Stimulated activated CD4-positive, alpha-beta T cell treated with anti-CD3 and anti-CD28 coated beads, Interleukin-2, amount 100 ng/mL, for 24 hours (primary cell): ENCODE measurements around the gene FOXK1.

Source experiments
- DNase-seq, 2 donors: peaks; one replicate each; pipeline ENCODE4 v3.0.0-alpha.2; 2020

The FOXK1 gene

DNA sequence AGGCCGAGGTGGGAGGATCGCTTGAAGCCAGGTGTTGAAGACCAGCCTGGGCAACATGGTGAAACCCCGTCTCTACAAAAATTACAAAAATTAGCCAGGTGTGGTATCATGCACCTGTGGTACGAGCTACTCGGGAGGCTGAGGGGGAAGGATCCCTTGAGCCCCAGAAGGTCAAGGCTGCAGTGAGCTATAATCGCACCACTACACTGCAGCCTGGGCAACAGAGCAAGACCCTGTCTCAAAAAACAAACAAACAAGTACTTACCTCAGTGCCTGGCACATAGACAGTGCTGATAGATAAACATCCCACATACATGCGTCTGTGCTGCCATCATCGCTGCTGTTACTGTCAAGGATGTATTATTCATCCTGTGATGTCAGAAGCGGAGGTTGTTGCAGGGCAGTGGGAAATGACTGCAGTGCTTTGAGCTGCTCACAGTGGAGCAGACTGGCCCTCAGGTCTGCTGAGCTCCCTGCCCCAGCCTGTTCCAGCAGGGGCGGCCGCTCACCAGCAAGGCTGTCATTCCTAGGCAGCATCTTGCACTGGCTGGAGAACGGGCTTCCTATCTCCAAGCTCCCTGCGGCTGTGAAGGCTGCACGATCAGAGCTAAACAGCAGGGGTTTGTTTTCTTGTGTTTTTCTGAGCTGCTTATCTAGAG lies 18.6 kb downstream of the FOXK1 start:
- no peak for DNase-seq

DNA sequence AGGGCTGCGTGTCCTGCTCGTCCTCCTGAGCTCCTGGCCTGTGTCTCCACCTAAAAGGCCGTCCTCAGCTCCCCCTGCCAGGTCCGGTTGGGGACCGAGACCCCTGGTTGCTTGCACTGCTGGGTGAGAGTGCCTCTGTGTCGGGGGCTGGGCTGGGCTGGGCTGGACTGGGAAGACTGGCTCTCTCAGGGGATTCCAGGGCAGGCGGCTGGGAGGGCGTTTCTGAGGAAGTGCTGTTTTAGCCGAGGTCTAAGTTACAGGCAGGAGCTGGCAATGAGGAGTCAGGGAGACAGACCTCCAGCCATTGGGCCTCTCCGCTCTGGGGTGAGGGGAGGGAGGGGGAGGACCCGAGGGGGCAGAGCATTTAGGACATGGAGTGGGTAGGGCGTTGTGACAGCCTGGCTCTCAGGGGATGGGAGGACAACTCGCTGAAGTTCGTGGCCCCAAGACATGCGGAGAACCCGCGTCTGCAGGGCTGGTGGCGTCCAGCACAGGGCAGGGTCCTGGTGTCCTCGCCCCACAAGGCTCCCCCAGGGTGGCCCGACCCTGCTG lies 20.9 kb downstream of the FOXK1 start:
- no peak for DNase-seq

DNA sequence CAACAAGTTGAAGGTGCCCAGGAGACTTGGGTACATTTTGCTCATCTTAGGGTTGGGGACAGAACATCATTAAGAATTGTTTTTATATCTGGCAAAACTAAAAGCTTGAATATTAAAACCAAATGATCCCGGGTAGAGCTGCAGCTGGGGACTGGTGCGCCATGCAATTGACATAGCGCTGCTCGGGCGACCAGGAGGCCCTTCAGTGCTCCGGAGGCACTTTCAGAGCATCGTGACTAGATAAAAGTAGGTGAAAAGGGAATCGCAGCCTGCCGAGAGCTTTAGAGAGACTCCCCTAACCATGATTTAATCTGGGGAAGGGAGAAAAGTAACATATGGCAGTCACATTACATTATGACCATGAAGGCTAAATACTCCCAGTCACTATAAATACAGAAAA lies 21.4 kb downstream of the FOXK1 start:
- DNase-seq = no peak

DNA sequence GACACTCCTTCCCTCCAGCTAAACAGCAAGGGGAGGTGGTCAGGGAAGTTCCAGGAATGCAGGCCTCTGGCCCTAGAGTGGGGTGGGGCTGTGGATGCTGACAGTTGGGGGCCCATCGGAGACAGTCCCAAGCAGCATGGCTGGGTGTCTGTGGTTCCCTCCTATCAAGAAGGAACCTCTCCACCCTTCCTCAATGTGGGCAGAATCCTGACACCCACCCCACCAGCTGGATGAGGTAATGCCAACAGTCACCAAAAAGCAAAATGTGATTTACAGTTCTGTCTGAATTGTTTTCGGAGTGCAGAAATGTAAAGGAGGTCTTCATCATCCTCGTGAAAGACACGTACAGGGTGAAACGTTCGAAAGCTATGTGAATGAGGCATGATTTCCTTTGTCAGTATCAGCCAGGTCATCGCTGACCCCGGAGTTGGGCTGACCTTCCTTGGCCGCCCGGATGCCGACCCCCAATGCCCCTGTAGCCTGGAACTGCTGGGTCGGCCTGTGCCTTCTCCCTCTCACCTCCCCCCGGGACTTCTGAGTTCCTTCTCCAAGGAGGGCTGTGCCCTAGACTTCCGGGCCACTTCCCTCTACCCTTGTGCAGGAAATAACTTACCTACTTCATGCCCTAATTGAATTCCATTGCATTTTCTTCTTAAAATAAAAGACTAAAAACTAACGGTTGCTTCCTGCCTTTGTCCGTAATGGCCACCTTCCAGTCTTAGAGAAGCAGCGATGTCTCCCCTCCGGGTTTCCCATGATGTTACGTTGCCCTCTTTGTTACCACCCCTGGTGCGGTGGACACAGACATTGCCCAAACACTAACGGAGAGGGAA lies 24.5 kb downstream of the FOXK1 start:
- DNase-seq = no peak

DNA sequence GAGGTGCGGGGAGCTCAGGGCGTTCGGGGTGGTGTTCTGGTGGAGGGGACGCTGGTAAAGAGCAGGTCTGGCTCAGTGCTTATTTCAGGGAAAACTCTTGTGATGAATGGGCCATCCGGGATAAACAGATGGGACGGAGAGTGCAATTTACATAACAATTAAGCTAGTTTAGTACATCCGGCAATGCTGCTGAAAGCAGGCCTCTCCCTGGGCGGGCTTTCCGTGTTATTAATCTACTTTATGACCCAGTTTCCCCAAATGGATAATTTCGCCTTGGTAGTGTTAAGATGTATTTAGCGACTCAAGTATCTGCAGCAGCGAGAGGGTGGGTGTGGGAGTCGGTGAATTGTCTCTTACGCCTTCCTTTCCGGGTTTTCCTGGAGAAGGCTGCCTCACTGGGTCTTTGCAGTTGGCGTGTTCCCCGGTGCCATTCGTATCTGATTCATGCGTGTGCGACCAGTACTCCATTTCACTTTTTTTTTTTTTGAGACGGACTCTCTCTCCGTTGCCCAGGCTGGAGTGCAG lies 25.2 kb downstream of the FOXK1 start:
- no peak for DNase-seq

DNA sequence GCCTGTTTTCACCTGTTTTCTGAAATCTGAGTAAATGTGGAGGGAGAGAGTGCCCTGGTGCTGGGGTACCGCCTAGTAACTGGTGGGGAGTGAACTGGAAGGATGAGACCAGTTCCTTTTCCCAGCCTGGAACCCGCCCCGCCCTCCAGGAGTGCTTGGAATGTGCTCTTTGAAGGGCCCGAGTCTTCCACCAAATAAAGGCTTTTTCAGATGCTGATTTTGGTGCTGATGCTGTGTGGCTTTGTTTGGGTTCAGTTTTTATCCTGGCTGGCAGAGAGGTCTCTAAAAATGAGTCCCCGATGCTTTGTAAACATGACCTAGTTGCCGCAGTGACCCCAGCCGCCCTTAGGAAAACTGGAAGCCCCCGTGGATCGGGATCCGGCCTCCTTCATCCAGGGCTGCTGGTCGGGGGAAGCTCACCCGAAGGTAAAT lies 25.9 kb downstream of the FOXK1 start:
- no peak for DNase-seq

DNA sequence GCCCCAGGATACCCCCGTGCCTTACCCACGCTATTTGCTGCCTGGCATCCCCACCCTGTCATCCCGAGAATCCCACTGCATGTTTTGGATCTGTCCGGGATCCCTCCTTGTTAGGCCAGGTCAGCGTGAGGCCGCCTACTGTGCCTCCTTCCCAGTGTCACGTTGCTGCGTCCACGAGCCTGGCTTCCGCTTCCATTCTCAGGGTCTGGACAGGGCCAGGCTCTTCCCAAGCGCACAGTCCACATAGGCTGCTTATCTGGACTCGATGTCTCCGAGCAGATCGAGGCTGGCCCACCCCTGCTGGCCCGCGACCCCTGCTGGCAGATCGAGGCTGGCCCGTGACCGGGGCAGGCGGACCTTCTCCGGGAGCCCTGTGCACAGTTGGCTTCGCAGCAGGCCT lies 27.1 kb downstream of the FOXK1 start:
- no peak for DNase-seq

DNA sequence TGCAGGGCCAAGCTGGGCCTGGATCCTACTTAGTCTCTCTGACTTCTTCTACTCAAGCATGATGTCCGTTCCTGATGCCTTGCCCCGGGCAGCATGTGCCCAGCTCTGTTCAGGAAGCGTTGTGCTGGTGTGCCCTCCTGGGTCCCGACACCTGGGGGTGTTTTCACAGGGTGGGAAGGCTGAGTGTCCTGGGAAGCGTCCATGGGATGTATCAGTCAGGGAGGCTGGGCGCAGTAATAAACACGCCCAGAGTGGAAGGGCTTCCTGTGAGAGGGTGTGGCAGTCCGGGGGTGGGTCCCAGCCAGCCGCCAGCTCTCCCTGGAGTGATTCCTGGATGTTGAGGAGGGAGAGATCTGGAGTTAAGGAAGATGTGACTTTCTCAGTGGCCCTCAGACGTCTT lies 29.0 kb downstream of the FOXK1 start:
- DNase-seq = no peak

DNA sequence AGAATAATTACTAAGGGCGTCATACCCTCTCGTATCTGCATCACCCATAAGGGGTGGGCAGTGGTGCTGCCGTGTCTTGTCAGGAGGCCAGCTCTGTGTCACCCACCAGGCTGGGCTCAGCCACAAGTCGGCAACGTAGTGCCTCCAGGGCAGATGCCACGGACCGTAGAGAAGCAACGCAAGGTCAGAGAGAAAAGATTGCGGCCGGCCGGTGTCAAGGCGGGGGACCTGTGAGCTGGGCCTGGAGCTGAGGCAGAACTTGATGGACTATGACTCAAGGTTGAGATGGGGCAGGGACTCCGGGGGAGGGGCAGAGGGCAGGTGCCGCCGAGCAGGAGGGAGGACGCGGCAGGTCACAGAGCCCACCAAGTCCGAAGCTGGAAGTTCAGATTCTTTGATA lies 29.5 kb downstream of the FOXK1 start:
- DNase-seq = no peak

DNA sequence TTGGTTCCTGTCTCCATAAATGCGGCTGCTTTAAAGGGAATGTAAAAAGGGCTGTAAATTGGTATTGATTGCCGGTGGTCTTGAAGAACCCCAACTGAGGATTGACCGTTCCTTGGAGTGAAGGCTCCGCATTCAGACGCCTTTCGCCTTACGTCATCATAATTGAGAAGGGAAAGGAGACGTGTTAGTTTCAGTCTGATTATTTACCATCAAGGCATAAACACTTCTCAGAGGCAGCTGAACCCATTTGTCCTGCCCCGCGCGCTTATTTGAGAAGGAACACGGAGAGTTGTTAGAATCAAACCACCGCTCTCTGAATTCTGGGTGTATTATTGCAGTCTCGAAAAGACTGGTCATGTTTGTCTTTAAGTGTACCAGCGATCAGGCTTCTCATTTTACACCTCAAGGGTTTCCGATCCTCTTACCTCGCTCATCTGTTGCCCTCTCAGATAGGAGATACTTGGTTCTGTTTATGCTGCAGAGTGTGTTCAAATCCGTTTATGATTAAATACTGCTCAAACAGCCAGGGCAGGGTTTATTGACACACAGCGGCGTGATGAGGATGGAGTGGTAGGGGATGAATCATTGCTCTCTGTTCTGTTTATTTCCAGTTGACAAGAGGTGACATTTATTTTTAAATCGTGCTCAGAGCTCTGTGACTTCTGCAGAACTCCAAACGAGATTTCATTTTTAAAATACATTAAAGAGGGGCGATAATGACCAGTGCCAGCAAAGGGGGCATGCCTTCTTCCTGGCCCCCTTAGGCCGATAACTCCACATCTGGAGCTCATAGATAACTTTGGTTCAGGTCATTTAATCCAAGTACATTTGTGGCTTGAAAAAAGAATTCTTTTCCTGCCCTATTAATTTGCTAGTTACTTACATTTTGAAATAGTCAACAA lies 30.4 kb downstream of the FOXK1 start:
- no peak for DNase-seq

DNA sequence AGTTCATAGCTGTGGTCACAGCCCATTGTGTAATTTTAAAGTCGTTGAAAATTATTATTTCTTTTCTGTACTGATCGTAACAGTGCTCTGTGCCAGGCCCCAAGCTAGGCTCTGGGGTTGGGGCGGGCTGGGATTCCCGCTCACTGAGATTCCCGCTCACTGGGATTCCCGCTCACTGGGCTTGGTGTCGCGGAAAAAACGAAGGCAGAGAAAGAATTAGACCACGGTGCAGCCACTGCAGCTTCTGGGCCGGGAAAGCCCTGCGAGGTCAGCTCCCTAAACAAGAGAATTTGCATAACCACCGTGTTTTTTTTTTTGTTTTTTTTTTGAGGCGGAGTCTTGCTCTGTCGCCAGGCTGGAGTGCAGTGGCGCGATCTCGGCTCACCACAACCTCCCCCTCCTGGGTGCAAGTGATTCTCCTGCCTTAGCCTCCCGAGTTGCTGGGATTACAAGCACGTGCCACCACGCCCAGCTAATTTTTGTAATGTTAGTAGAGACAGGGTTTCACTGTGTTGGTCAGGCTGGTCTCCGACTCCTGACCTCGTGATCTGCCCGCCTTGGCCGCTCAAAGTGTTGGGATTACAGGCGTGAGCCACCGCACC lies 31.2 kb downstream of the FOXK1 start:
- DNase-seq = no peak

DNA sequence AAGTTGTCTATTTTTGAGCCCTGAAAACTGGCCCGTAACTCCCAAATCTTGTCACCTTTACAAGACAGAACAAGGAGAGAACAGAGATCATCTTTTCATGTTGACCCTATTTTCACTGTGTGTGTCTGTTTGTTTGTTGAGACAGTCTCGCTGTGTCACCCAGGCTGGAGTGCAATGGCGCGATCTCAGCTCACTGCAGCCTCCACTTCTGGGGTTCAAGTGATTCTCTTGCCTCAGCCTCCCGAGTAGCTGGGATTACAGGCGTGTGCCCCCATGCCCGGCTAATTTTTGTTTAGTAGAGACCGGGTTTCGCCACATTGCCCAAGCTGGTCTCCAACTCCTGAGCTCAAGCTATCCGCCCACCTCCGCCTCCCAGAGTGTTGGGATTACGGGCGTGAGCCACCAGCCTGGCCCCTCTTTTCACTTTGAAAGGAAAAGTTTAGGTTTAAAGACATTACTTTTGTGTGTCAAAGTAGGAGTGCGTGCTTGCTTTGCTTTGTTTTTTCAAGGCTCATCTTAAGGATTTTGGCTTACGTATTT lies 32.1 kb downstream of the FOXK1 start:
- DNase-seq = no peak

DNA sequence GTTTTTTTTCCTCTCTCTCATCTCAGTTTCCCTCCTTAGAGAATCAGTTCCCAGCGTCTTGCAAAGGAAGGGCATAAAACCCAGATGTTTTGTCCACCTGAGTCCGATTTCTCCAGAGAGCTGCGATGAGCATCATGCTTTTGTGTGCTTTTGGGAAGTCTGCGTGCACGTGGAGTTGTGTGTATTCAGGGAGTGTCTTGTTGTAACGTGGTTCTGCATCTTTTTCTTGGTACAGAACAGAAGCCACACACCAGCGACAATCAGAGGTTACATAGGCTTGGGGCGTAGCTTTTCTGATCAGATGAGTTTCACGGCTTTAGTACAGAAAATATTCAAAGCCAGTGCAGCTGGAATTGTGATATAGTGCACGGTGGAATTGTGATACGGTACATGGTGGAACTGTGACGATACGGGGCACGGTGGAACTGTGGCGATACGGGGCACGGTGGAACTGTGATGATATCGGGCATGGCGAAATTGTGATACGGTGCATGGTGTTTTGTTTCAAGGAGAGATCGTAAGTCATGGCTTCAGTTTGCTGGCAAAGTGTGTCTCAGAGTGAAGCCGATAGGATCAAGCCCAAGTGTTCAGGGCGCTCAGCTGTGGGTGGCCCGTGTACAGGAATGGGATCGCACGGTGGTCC lies 32.8 kb downstream of the FOXK1 start:
- DNase-seq = no peak

DNA sequence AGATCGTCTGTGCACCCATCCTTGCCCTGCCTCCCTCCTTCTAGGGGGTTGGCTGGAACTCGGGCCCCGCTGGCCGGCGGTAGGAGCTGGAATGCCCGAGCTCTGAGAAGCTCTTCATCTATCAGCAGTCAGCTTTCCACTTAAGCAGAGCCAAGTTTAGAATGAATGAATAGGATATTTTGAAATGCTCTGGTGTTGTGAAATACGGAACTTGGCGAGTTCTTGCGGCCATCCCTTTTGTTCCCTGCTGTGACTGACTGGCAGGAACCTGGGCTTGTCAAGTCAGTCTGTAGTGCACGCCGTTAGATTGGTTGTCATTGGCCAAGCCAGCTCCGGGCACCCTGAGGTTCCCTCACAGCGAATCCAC lies 33.3 kb downstream of the FOXK1 start:
- DNase-seq = no peak

DNA sequence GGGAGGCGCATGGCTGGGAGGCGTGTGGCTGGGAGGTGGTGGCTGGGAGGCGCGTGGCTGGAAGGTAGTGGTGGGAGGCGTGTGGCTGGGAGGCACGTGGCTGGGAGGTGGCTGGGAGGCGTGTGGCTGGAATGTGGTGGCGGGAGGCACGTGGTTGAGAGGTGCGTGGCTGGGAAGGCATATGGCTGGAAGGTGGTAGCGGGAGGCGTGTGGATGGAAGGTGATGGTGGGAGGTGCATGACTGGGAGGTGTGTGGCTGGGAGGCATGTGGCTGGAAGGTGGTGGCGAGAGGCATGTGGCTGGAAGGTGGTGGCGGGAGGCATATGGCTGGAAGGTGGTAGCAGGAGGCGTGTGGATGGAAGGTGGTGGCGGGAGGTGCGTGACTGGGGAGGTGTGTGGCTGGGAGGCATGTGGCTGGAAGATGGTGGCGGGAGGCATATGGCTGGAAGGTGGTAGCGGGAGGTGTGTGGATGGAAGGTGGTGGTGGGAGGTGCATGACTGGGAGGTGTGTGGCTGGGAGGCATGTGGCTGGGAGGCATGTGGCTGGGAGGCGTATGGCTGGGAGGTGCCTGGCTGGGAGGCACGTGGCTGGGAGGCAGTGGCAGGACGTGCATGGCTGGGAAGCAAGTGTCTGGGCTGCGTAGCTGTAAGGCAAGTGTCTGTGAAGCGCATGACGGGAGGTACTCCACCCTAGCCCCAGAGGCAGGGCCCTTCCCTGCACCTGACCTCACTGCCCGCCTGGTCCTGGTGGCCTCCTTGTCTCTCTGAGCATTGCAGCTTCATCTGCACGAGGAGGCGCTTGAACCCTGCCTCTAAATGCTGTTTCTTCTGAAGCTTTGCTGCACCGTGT lies 35.1 kb downstream of the FOXK1 start:
- DNase-seq = no peak

DNA sequence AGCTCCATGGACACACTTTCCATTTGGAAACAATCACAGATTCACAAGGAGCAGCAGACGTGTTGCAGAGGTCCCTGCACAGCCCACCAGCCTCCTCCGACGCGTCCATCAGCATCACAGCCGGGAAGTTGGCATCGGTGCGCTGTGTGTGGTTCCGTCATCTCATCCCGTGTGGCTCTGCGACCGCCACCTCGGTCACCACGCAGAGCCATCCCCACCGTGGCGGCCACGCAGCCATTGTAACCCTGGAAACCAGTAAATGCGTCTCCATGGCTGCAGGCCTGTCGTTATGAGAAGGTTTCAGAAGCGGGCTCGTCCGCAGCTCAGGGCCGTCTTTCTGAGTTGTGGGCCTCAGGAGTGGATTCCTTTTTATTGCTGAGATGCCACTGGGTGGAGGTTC lies 36.0 kb downstream of the FOXK1 start:
- no peak for DNase-seq

DNA sequence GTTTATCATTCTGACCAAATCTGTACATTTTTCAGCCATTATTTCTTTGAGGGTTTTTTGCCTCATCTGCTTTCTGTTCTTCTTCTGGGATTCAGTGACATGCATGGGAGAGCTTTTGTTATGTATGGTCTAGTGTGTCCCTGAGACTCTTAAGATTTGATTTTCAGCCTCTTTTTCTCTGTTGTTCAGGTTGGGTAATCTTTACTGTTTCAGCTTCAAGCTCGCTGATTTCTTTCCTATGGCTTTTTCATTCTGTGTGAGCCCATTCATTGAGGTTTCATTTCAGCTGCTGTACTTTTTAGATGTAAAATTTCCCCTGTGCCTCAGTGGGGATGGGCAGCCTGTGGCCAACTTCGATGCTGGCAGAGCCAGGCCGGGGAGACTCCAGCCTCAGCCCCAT lies 38.1 kb downstream of the FOXK1 start:
- no peak for DNase-seq

DNA sequence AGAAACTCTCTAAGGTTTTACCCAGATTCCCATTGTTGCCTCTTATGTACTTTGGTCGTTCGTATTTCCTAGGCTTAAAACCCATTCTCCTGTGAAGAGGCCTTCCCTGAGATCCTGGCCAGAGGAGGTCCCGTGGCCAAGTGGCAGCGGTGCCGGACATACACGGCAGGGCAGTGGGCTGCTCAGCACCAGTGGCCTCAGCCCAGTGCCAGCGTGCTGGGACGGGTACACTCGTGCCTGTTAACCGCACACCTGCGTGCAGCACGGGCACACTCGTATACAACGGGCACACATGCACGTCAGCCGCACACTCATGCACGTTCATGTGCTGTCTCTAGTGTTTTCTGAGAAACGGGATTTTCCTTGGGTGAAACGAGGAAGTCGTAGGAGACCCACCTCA lies 40.2 kb downstream of the FOXK1 start:
- DNase-seq = no peak

DNA sequence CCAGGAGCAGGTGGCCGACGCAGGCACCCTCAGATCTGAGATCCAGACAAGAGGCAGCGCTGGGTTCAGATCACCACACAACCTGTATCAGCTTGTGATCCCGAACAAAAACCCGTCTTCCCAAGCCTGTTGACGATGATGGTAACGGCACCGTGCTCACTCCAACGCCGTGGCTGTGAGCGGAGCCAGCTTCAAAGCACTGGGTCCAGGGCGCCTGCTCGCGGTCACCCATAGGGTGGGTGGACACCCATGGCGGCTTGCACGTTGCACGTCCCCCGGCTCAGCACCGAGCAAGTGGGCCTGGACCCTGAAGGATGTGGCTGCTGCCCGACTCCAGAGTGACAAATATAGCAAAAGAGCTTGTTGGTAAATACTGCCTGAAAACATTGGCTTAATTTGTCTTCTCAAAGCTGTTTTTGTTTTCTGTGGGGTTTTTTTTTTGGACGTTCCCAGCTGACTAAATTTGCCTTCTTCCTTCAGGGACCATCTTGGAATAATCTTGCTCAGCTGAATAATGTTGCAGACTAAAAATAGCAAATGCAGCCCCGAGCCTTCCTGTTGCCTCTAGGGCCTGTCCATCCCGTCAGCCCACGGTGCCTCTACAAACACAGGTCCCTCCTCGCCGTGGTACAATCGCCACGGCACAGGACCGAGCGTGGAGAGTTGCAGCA lies 41.0 kb downstream of the FOXK1 start:
- DNase-seq = no peak

DNA sequence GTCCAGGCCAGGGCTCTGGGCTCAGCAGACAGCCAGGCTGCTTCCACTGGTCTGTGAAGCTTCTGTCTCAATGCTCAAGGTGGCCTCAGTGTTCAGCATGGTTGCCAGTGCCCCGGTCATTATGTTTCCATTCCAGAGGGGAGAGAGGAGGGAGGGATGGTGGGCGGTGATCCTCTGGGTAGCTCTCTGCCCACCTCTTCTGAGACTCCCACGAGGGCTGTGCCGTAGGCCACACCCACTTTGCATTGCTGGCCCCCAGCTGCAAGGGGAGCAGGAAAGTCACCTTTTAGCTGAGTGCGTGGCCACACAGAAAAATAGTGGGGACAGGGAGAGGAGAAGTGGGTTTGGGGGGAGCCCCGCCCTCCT lies 42.5 kb downstream of the FOXK1 start:
- DNase-seq = no peak
